Airway epithelial cell (primary cell): ENCODE measurements around the gene GCSH. TPM values are rescaled to one million over a fixed set of nuclear protein-coding genes. Genes with fewer than 3 reads are reported as not detected.

ENCODE experiments used
- total RNA-seq: library from RNA; depleted of rRNA; stranded (reverse); fragments of >200 nt; gene quantifications from 2 replicates; pipeline ENCODE4 v1.2.3, GENCODE V29; 2015

The GCSH gene
- total RNA-seq: 36.6 and 37.5 TPM in 2 replicates

GRCh38 chr16:81095953-81096714 is at the start of gene GCSH:
TSS of gene GCSH (minus strand) at chr16:81096395. CDS start at chr16:81096278, 117 bp downstream.

GRCh38 chr16:81077076-81077940 is 18.9 kb downstream of the GCSH start, which contains the start of gene C16orf46:
TSS of gene C16orf46 (minus strand) at chr16:81077238. CDS start at chr16:81063955, 13,283 bp downstream.

GRCh38 chr16:81035398-81035974 is 60.7 kb downstream of the GCSH start, which contains the start of gene ATMIN:
TSS of gene ATMIN (plus strand) at chr16:81035842. CDS start at chr16:81035871, 29 bp downstream.

Other genes starting within 250 kb of the GCSH start
- 60.6 and 72.0 TPM in 2 replicates for gene CMC2, start 89.5 kb downstream of the GCSH start, total RNA-seq
- 26.9 and 32.4 TPM in 2 replicates for gene CENPN, start 89.2 kb downstream of the GCSH start, total RNA-seq
- gene ATMIN, start 60.6 kb downstream of the GCSH start, total RNA-seq: 21.9 and 27.9 TPM in 2 replicates
- 0.21 TPM in 1 of 2 replicates, not detected in the other for gene C16orf46, start 19.2 kb downstream of the GCSH start, total RNA-seq
- gene BCO1, start 142.3 kb upstream of the GCSH start, total RNA-seq: not detected in 2 replicates
- gene GAN, start 218.6 kb upstream of the GCSH start, total RNA-seq: 6.5 and 7.8 TPM in 2 replicates